Thoracic aorta (tissue), 2 donors: Measurements from ENCODE around the gene SOAT1. TPM values are rescaled to one million over a fixed set of nuclear protein-coding genes. Genes with fewer than 3 reads are reported as not detected.

Source experiments
- ATAC-seq: fragments of 150-250 bp; one replicate; pipeline ENCODE4 v1.8.0; 2017; ENCODE audit warnings: low read depth; ENCODE audit not compliant: insufficient number of reproducible peaks, low FRiP score
- DNase-seq: peaks from one replicate; pipeline ENCODE4 v3.0.0-alpha.2; 2020; ENCODE audit warnings: low spot score
- H3K27ac ChIP-seq, 2 donors: fragments of 200-600 bp; sonication (generic); 1 replicate in 1 of 2; 2 replicates in 1 of 2; pipeline ENCODE4 v1.5.1; 2016; ENCODE audit warnings: mild to moderate bottlenecking in 2 of 2, moderate library complexity in 2 of 2
- H3K27me3 ChIP-seq: fragments of 200-600 bp; sonication (generic); replicated peaks from 2 replicates; pipeline ENCODE4 v1.6.0; 2016; ENCODE audit warnings: mild to moderate bottlenecking; ENCODE audit not compliant: insufficient read depth
- H3K36me3 ChIP-seq: fragments of 200-600 bp; sonication (generic); one replicate; pipeline ENCODE4 v1.5.1; 2016
- H3K4me1 ChIP-seq, 2 donors: fragments of 200-600 bp; sonication (generic); 1 replicate in 1 of 2; 2 replicates in 1 of 2; pipeline versions ENCODE4 v1.5.1 to v1.6.0; 2016; ENCODE audit warnings: low read depth in 2 of 2, mild to moderate bottlenecking in 1 of 2; ENCODE audit not compliant: control insufficient read depth in 1 of 2
- H3K4me3 ChIP-seq: fragments of 200-600 bp; sonication (generic); 2 replicates; pipeline ENCODE4 v1.5.1; 2016; ENCODE audit warnings: mild to moderate bottlenecking
- H3K9me3 ChIP-seq: fragments of 200-600 bp; sonication (generic); 2 replicates; pipeline ENCODE4 v1.5.1; 2016
- CTCF ChIP-seq: fragments of 200-600 bp; sonication (generic); IDR thresholded peaks from one replicate; pipeline ENCODE4 v1.5.1; 2019; ENCODE audit warnings: antibody characterized with exemption
- total RNA-seq, 2 donors: library from RNA; depleted of rRNA; stranded (reverse); fragments of >200 nt; gene quantifications; one replicate each; pipeline versions ENCODE4 v1.1.0 to v1.2.3, GENCODE V29; 2016

Gene SOAT1
- total RNA-seq, 2 donors from 2014 or later: 14.5 to 29.5 TPM

GRCh38 chr1:179303200-179303785 is 9.7 kb downstream of the SOAT1 start:
- Histone ChIP-seq H3K4me1 (peaks cover 0 to 4% of the 10 kb centered on the region in 2 donors), H3K27ac (no peak overlapping the region)

GRCh38 chr1:179305450-179305849 is 11.9 kb downstream of the SOAT1 start:
- ATAC-seq: no peak
- Histone ChIP-seq H3K27ac (no peak overlapping the region), H3K36me3 (peaks cover 5% of the 10 kb centered on the region), H3K9me3 (no peaks in the 10 kb centered on the region), H3K4me1 (peaks cover 4% of the 10 kb centered on the region in 2 donors), H3K4me3 (no peak overlapping the region), H3K27me3 (no peaks in the 10 kb centered on the region)
- DNase-seq: no peak
- TF ChIP-seq CTCF: no peak

More at GRCh38 chr1:179303200-179303785, 9.7 kb downstream of the SOAT1 start:
- DNase-seq (no peak), ATAC-seq (no peak)
- no peaks in the 10 kb centered on the region for H3K27me3 ChIP-seq
- no peak overlapping the region for H3K4me3 ChIP-seq
- H3K9me3 ChIP-seq: no peaks in the 10 kb centered on the region
- peaks cover 5% of the 10 kb centered on the region for H3K36me3 ChIP-seq
- TF ChIP-seq CTCF: no peak

- H3K36me3 ChIP-seq: no peaks in the 10 kb centered on the region
- H3K4me3 ChIP-seq: no peak overlapping the region
- no peak for DNase-seq
- ATAC-seq: no peak
- H3K27me3 ChIP-seq: no peaks in the 10 kb centered on the region
- H3K9me3 ChIP-seq: no peaks in the 10 kb centered on the region
- H3K4me1 ChIP-seq: peaks cover 0 to 6% of the 10 kb centered on the region in 2 donors
- H3K27ac ChIP-seq: no peak overlapping the region
- TF ChIP-seq CTCF: no peak
These were observed 16.7 kb downstream of the SOAT1 start for GRCh38 chr1:179310291-179310690.

- Histone ChIP-seq H3K4me3 (no peak overlapping the region), H3K27me3 (no peaks in the 10 kb centered on the region), H3K4me1 (peaks cover 0 to 6% of the 10 kb centered on the region in 2 donors), H3K9me3 (no peaks in the 10 kb centered on the region), H3K36me3 (no peaks in the 10 kb centered on the region), H3K27ac (no peak overlapping the region)
- ATAC-seq (no peak), DNase-seq (no peak)
- TF ChIP-seq CTCF: no peak
These were observed 17.1 kb downstream of the SOAT1 start for GRCh38 chr1:179310721-179311120.

GRCh38 chr1:179311149-179311700 is 17.6 kb downstream of the SOAT1 start:
- H3K9me3 ChIP-seq: no peaks in the 10 kb centered on the region
- no peak for ATAC-seq
- H3K27ac ChIP-seq: no peak overlapping the region
- H3K4me3 ChIP-seq: no peak overlapping the region
- no peaks in the 10 kb centered on the region for H3K36me3 ChIP-seq
- no peak for TF ChIP-seq CTCF
- no peaks in the 10 kb centered on the region for H3K27me3 ChIP-seq
- DNase-seq: no peak
- peaks cover 0 to 6% of the 10 kb centered on the region in 2 donors for H3K4me1 ChIP-seq
